Fibroblast of skin of scalp (primary cell): ENCODE measurements around the gene UBE2R2.
"Not testable (repeated sequence)": the region's sequence is repeated elsewhere in the genome, so short reads cannot be mapped to it uniquely, and the experiment has no call there.

ENCODE experiments used
- DNase-seq: peaks from one replicate; pipeline ENCODE4 v3.0.0-alpha.2; 2013

The UBE2R2 gene

DNA sequence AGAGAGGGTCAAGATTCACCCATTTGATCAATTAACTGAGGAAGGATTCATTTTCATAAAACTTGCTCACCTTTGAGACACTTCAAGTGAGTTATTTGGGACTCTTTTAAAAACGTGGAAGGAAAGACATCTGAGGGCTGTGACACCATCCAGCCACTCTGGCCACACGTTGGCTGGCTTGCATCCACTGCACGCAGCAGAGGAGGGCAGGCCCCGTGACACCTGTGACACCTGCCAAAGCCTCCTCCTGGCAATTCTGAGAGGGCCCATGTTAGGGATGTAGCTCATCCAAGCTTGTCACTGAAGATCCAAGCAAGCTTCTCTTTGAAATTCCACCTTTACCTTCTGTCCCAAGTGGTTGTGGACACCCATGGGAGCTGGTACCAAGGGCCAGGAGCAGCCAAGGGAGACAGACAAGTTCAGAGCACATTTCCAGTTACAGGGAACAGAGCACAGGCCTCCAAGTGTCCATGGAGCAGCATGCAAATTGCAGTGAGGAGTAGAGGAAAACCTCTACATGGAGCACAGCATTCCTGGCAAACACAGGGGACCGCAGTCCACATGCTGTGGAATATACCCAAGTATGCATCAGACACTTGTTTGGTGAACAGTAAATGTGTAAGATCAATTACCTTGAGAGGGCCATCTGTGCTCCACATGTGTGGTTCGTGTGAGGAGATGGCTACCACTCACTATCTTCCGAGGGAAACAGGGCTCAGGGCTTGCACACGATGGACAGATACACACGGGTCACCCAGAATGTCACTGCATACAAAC, 16.8 kb upstream of the UBE2R2 start:
- no peak for DNase-seq

DNA sequence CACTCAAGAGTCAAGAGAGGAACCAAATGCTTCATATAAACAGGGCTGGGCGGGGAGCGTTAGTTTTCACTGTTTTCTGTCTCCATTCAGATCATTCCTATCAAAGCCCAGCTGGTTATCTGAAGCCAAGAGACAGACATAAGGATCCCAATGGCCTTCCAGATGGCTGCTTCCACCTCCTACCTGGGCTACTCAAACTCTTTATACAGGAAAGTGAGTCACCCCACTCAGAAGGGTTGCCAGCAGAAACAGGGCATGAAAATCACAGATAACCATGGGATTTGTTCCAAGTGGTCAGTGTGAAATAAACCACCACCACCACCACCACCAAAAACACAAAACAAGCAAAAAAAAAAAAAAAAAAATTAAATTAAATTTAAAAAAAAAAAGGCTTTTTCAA, 16.1 kb upstream of the UBE2R2 start:
- DNase-seq = no peak

DNA sequence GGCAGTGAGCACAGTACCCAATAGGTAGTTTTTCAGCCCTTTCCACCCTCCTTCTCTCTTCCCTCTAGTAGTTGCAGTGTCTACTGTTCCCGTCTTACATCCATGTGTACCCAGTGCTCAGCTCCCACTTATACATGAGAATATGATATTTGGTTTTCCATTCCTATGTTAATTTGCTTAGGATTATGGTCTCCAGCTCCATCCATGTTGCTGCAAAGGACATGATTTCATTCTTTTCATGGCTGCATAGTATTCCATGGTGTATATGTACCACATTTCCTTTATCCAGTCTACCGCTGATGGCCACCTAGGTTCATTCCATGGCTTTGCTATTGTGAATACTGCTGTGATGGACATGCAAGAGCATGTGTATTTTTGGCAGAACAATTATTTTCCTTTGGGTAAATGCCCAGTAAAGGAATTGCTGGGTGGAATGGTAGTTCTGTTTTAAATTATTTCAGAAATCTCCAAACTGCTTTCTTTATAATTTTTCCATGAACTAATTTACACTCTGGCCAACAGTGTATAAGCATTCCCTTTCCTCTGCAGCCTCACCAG, 14.9 kb upstream of the UBE2R2 start:
- DNase-seq = not testable (repeated sequence)

DNA sequence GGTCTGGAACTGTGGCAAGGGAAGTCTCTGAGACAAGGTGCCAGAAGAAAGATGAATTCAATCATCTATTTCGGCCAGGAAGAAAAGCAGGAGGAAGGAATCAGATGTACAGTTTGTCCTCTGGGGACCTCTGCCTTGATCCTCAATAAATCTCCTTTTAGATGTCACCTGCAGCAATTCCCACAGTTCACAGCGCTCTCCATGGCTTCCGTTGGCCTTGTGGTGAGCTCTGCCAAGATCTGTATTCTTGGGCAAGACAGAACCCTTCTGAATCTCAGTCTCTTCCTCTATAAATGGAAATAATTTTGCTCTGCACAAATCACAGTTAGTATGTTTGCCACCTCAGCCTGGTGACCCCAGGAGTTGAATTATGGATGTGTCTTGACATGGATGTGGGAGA, 12.8 kb upstream of the UBE2R2 start:
- not testable (repeated sequence) for DNase-seq

DNA sequence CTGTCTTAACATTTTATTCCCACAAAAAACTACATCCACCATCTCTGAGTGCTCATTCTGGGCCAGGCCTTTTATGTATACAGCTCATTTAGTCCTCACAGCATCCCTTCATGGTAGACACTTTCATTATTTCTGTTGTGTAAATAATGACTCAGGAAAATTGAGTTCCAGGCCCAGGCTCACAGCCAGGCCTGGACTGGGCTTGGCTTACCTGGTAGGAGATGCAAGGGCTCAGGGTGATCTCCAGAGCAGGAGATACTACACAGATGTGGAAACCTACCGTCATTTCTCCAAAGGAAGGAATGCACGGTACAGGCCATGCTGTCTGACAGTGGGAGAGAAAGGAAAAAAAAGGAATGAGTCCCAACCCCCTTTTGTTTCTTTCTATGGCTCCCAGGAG, 9.8 kb upstream of the UBE2R2 start:
- not testable (repeated sequence) for DNase-seq

DNA sequence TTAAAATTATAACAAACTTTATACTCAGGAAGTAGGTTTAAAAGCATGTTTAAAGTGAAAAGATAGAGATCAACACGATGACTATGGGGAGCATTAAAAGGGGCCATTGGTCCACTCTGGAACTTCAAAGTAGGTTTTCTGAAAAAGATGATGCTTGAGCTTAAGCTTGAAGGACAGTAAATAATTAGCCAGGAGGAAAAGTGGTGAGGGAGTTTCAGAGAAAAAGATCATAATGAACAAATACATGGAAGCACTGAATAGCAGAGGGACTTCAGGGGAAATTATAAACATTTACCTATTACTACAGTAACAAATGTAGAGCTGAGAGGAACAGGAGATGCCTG, 8.0 kb upstream of the UBE2R2 start:
- not testable (repeated sequence) for DNase-seq

DNA sequence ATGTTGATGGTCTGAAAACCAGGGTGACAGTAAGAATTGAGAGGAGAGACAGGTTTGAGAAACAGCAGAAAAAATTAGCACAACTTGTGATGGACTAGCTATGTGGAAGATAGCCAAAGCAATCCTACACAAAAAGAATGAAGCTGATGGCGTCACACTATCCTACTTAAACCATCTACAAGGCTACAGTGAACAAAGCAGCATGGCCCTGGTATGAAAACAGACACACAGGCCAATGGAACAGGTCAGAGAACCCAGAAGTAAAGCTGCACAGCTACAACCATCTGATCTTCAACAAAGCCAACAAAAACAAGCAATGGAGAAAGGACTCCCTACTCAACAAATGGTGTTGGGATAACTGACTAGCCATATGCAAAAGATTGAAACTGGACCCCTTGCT, 7.5 kb upstream of the UBE2R2 start:
- no peak for DNase-seq

DNA sequence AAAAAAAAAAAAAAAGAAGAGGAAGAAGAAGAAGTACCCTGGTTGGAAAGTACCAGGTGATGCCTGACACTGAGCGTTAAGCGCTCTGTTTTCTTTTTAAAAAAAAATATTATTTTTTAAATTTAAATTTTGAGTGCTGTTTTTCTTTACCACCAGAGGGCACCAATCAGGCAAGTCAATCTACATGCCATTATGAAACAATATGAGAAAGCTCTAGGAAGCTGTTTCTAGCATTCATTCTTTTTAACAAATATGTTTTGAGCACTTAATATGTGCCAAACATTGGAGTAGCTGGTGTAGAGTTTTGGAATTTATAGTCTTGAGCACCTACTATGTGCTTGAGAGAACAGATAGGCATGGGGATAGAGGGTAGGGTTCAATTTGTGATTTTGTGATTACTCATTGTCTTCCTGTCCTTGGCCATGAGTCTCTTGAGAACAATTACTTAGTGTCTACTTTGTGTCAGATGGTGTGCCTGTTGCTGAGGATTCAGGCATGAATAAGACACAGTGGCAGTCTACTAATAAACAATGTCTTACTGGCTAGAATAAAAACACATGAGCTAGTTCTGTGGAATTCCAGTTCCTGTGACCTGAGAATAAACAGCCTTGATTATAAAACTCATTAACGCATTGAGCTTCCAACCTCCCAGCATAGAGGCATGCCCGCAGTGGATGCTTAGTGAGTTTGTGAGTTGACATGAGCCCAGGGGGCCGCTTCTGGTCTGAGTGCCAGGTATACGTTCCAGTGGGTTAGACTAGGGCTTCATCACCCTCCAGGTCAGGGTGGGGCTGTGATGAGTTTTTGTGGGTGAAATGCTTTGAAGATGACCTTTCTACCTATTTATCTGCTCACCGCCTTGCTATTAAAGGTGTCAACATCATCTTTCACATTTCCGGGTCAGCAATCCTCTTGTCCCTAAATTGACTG, 3.0 kb upstream of the UBE2R2 start:
- DNase-seq = peak; percentile 60

DNA sequence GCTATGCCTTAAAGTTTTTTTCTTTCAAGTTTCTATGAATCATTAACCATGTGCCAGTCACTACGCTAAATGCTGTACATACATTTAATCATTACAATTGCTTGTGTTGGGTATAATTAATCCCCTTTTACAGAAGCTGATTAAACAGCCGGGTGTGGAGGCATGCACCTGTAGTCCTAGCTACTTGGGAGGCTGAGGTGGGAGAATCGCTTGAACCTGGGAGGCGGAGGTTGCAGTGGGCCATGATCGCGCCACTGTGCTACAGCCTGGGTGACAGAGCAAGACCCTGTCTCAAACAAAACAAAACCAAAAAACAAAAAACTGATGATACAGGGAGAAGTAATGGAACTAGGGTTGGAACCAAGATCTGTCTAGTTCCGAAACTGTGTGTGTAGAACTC, 1.2 kb upstream of the UBE2R2 start:
- no peak for DNase-seq

DNA sequence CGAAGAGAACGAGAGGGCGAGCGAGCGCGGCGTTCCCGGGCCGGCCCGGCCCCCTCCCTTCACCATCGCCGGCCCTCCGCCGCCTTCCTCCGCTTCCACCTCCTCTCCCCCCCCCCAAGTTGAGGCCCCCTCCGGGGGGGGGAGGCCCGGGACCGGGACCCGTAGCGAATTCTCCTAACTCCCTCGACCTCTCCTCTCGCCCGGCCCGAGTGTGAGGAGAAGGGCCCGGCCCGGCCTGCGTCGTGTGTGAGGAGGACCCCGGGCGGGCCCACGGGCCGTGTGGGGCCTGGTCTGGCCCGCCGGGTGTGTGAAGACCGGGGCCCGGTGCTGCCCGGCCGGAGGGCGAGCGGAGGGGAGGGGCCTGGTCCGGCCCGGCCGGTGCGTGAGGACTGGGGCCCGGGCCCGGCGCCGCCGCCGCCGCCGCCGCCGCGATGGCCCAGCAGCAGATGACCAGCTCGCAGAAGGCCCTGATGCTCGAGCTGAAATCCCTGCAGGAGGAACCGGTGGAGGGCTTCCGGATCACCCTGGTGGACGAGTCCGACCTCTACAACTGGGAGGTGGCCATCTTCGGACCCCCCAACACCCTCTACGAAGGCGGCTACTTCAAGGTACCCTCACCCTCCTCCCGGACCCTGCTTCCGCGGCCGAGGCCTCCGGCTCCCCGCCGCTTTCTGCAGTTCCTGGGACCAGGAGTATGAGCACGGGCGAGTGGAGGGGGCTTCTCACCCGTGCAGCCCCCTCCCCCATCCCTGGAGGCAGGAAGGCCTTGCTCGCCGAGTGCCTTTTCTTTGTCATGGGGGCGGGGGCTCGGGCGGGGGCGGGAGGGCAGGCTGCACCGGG, 587 bp downstream of the UBE2R2 start:
- peak; percentile 78 for DNase-seq

DNA sequence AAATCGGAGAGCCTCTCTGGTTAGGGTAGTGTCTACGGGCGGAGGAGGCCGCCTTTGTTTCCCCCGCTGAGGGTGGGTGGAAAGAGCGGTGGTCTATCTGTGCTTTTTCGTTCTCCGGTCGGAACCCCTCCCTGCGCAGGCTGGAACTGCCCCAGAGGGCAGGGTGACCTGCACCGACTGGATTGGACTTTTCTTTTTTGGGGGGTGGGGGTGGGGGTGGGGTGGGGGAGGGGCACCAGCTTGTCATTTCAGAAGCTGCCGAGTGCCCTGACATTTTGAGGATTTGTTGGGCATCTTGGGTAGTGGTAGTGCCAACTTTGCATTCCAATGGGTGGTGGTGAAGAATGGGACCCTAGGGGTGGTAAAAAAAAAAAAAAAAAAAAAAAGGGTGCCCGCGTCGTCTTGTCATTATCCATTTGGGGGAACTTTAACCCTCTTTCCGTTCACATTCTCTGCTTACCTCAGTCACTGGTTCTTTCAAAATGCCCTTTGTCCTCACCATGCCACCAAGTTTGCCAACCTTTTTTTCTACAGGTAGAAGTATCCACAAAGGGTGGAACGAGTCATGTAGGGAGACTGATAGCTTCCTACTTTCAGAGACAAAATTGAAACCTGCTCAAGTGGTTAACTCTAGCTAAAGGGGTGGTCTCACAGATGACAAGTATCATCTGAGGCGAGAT, 1.3 kb downstream of the UBE2R2 start:
- no peak for DNase-seq

DNA sequence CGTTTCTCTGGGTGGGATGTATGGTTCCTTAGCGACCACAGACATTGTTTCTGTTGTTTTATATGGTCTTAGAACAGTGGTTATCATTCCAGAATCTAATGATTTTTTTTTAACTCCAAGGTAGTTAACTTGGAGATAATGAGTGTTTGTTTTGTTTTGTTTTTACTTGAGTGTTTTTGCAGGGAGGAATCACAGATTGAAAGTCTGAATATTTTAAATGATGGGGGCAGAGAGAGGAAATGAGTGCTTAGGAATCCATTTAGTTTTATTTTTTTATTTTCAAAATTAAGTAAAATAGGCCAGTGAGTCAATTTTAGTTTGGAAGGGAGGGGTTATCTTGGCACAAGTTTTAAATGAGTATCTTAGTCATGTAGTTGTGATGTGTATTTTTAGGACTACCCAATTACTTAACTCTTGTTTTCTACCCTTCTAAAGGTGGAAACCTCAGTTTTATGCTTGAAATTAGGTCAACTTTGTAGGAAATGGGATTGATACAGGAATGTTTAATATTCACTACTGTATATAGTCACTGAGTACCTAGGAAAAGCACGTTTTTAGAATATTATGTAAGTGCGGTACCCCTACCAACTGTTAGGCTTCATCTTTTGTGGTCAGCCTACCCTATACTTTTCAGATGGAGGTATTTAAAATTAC, 2.0 kb downstream of the UBE2R2 start:
- peak; percentile 36 for DNase-seq

DNA sequence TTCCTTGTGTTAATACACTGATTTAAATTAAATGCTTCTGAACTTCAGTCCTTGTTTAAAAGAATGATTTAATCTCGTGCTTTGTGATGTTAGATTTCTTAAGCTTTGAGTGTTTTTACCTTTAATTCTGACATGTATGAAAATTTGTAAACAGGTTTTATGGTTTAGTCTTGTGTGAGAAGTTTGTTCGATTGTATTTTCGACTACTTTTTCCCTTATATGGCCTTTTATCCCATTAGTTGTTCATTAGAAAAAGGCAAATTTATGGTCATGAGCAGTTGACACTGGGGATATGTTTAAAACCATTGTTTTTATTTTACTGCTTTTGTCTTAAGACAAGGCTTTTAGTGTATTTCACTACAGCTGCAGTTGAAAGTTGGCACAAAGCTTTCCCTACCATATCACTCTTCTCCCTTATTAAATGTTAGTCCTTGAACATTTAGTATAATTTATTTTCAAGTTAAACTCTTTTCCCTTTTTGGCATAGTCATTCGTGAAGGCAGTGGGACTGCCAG, 3.3 kb downstream of the UBE2R2 start:
- no peak for DNase-seq

DNA sequence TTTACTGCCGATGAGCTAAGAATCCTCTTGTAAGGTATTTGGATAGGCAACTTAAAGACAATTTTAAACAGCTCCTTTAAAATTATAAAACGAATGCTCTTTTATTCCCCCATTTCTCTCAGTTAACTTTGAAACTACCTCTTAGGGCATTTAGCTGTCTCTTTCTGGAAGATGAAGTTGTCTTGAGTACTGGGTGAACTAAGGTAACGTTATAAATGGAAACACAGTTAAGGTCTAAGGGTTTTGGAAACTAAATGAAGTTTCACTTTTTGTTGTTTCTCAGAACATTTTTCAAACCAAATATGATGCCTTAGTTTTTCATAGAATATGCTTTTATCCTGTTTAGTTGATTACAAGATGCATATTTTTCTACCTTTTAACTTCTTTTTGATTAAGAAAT, 6.8 kb downstream of the UBE2R2 start:
- no peak for DNase-seq

DNA sequence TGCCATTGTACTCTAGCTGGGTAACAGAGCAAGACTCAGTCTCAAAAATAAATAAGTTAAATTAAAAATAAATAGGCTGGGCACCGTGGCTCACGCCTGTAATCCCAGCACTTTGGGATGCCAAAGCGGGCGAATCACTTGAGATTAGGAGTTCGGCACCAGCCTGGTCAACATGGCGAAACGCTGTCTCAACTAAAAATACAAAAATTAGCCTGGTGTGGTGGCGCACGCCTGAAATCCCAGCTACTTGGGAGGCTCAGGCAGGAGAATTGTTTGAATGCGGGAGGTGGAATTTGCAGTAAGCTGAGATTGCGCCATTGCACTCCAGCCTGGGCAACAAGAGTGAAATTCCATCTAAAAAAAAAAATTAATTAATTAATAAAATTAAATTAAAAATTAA, 10.3 kb downstream of the UBE2R2 start:
- not testable (repeated sequence) for DNase-seq

DNA sequence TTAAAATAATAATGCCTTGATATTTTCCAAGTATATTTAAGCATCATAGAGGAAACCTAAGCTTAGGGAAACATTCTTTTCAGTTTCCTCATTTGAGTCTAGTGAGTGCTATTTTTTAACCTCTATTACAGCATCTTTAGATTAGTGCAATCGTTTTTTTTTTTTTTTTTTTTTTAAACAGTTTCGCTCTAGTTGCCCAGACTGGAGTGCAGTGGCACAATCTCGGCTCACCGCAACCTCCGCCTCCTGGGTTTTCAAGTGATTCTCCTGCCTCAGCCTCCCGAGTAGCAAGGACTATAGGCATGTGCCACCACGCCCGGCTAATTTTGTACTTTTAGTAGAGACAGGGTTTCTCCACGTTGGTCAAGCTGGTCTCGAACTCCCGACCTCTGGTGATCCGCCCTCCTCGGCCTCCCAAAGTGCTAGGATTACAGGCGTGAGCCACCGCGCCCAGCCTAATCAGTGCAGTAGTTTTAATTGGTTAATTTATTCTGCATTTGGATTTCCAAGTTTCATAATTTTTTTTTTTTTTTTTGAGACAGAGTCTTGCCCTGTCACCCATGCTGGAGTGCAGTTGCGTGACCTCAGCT, 12.8 kb downstream of the UBE2R2 start:
- not testable (repeated sequence) for DNase-seq

DNA sequence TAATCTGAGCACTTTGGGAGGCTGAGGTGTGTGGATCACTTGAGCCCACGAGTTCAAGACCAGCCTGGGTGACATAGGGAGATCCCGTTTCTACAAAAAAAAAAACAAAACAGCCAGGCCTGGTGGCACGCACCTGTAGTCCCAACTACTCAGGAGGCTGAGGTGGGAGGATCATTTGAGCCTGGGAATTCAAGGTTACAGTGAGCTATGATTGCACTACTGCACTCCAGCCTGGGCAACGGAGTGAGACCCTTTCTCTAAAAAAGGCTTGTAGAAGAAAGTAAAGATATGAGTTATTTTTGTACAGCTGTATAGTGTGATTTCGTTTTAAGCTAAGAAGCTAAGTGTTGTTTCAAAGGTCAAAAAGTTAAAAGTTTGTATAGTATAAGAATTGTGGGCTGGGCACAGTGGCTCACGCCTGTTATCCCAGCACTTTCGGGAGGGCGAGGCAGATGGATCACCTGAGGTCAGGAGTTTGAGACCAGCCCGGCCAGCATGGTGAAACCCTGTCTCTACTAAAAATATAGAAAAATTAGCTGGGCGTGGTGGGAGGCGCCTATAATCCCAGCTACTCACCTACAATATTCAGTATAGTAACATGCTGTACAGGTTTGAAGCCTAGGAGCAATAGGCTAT, 18.8 kb downstream of the UBE2R2 start:
- DNase-seq = no peak

DNA sequence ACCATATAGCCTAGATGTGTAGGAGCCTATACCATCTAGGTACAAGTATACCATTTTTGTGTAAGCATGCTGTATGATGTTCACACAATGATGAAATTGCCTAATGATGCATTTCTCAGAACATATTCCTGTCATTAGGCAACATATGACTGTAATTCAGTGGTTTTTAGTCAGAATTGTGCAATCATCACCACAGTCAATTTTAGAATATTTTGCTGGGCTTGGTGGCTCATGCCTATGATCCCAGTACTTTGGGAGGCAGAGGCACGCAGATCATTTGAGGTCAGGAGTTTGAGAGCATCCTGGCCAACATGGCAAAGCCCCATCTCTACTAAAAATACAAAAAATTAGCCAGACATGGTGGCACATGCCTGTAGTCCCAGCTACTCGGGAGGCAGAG, 19.3 kb downstream of the UBE2R2 start:
- DNase-seq = peak; percentile 95

DNA sequence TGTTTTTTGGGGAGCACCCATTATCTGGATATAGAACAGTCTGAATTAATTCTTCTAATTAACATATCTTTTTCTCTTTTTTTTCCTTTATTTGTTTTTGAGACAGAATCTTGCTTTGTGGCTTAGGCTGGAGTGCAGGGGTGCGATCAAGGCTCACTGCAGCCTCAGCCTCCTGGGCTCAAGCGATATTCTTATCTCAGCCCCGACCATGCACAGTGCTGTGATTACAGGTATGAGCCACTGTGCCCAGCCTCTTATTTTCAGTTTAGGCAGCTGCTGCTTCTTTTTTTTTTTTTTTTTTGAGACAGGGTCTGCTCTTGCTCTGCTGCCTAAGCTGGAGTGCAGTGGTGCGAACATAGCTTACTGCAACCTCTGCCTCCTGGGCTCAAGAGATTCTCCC, 20.2 kb downstream of the UBE2R2 start:
- DNase-seq = no peak

DNA sequence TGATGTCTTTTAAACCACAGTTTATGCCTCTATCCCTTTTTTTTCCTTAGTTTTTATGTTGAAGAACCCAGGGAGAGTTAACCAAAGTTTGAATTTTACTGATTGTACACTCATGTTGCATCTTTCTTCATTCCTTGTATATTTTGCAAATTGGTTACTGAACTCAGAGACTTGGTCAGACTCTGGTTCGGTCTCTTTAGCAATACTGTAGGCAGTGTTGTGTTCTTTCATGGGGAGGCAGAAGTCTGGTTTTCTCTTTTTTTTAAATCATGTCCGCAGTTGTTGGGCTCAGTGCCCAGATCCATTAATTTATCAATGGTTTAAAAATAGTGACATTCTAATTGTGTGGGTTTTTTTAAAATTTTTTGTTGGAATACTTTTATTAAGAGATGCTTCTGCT, 23.4 kb downstream of the UBE2R2 start:
- DNase-seq = no peak
